Cardiac fibroblast (primary cell): ENCODE data around the gene ZBTB48.

Experiments used
- DNase-seq, 2 donors: peaks; one replicate each; pipeline versions ENCODE4 v3.0.0 to v3.0.0-alpha.2; 2010; ENCODE audit warnings: low read depth in 2 of 2
- H3K4me3 ChIP-seq, 2 donors: replicated peaks in 1 of 2; 1 replicate in 1 of 2; 2 replicates in 1 of 2; pipeline ENCODE4 v1.5.1; 2011; ENCODE audit warnings: low read depth in 2 of 2, low read length in 2 of 2, mild to moderate bottlenecking in 2 of 2, moderate library complexity in 1 of 2
- TF ChIP-seq, protein P1 (sequence below): IDR thresholded peaks from one replicate; pipeline ENCODE4 v1.5.1; 2011; ENCODE audit warnings: low read depth, mild to moderate bottlenecking, low read length, inconsistent platforms

The ZBTB48 gene

DNA sequence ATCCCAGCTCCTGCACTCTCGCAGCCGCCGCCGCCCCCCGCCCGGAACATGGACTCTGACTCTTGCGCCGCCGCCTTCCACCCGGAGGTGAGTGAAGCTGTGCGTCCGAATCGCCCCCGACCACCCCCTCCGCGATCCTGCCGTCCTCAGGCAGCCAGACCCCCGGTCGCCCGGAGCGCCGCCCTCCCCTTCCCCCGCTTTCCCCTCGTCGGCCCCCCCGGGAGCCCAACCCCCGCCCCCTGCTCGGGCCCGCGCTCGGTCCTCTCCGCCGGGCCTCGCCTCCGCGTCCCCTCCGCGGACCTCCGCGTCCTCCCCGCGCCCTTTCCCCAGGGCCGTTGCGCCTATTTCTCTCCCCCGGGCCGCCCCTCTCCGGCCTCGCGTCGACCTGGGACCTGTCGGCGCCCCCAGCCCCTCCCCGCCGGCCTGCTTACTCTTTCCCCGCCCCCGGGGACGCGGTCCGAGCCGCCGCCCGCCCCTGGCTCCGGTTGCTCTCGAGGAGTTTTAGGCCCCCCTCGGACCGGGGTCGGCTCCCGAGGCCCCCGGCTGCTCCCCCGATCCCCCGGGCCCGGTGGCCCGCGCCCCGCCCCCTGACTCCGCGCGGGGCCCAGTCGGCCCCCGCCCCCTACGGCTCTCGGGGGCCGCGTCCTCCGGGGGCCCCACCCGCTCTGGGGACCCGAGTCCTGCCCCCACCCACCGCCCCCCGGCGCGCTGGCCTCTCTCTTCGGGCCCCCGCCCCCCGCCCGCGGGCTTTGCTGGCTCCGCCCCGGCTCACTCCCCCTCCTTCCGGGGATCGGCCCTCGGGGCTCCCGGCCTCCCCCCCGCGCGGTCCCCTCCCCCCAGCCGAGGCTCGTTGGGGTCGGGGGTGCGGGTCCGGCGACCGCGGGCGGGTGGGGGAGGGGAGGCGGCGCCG is 34.5 kb downstream of the ZBTB48 start:
- peak in 1 of 2 donors; percentile 43 for DNase-seq
- peak overlapping the region; percentile 75 to 86 for H3K4me3 ChIP-seq
- TF ChIP-seq, protein P1, sequence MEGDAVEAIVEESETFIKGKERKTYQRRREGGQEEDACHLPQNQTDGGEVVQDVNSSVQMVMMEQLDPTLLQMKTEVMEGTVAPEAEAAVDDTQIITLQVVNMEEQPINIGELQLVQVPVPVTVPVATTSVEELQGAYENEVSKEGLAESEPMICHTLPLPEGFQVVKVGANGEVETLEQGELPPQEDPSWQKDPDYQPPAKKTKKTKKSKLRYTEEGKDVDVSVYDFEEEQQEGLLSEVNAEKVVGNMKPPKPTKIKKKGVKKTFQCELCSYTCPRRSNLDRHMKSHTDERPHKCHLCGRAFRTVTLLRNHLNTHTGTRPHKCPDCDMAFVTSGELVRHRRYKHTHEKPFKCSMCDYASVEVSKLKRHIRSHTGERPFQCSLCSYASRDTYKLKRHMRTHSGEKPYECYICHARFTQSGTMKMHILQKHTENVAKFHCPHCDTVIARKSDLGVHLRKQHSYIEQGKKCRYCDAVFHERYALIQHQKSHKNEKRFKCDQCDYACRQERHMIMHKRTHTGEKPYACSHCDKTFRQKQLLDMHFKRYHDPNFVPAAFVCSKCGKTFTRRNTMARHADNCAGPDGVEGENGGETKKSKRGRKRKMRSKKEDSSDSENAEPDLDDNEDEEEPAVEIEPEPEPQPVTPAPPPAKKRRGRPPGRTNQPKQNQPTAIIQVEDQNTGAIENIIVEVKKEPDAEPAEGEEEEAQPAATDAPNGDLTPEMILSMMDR, result no peak

DNA sequence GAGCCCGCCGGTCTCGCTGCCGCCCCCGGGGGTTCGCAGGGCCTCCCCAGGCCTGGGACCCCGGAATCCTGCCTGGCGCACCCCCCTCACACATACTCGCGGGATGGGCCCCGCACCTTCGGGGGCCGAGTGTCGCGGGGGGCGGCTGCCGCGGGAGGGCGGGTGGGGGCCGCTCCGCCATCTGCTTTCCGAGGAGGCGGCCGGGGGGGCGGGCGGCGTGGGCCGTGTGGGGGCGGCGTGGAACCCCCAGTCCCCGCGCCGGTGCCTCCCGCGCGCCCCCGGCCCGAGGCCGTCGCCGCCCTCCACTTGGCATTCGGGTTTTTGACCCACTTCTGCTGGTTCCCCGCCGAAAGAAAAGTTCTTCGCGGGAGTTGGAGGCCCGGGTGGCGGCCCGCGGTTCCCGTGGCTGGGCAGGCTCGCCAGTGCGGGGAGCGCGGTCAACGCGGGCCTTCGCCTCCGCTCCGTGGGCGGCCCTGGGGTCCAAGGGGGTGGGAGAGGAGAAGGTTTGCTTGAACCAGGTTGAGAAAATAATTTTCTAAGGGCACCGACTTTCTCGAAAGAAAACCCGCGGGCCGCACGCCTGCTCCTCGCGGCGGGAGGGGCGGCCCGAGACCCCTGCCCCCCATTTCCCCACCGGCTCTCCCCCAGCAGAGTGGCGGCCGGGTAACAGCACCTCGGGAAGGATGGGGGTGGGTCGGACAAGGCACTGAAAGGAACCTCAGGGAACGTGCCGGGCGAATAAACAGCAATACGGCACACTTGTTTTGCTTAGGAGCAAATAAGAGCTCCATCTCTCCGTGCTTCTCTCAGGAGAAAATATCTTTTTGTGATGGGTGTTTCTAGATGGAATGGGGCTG is 35.4 kb downstream of the ZBTB48 start:
- DNase-seq, result peak in 1 of 2 donors; percentile 10
- TF ChIP-seq, protein P1, result no peak
- peak overlapping the region; percentile 75 to 86 for H3K4me3 ChIP-seq

DNA sequence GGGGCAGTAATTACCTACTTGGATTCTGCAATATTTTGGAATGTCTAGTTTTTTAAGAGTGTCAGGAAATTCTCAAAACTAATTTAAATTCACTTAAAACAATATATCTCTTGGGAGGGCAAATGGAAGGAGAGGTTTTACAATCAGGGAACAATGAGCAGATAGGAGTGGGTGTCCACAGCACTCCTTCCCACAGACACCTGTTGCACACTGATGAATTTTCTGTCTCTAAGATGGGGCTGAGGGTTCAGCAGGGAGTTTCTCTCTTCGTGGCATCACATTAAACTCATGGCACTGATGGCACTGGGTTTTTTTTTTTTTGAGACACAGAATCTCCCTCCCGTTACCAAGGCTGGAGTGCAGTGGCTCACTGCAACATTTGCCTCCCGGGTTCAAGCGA is 39.3 kb downstream of the ZBTB48 start:
- H3K4me3 ChIP-seq, result no peak overlapping the region
- DNase-seq, result no peak

DNA sequence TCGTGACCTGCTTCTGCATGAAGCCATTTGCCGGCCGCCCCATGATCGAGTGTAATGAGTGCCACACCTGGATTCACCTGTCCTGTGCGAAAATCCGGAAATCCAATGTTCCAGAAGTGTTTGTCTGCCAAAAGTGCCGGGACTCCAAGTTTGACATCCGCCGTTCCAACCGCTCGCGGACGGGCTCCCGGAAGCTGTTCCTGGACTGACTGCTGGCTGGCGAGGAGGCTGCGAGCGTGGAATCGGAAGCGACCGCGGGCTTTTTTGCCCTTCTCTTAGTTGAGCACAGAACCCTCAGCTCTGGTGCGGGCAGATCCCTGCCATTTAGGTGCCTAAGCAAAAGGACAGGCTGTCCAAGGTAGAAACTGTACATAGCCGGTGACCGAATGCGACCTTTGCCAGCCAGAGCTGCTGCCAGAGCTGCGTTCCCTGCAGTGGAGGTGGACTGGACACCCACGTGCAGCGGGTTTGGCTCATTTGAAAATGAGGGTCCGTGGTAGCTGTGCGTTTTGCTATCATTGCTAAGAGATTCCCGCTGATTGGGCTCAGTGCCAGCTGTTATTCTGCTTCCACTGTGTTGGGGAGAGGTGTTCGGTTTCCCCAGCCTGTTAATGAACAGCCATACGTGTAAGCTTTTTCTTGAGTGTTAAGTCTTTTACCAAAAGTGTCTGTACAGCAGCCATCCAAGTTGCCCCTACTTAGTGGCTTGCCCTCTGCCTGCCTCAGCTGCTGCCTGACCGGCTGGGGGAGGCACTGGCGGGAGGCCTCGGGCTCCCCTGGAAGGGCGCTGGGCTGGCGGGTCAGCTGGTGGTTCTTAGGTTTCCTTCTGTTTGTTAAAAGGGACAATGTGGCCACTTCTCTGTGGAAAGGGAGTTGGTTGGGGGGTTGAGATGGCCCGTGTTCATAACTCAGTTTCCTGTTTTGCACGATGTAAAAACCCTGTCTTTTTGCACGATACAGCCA is 41.9 kb downstream of the ZBTB48 start:
- no peak for DNase-seq
- TF ChIP-seq, protein P1, result no peak
- no peak overlapping the region for H3K4me3 ChIP-seq

More for the DNA sequence above, 39.3 kb downstream of the ZBTB48 start:
- TF ChIP-seq, protein P1, result no peak

DNA sequence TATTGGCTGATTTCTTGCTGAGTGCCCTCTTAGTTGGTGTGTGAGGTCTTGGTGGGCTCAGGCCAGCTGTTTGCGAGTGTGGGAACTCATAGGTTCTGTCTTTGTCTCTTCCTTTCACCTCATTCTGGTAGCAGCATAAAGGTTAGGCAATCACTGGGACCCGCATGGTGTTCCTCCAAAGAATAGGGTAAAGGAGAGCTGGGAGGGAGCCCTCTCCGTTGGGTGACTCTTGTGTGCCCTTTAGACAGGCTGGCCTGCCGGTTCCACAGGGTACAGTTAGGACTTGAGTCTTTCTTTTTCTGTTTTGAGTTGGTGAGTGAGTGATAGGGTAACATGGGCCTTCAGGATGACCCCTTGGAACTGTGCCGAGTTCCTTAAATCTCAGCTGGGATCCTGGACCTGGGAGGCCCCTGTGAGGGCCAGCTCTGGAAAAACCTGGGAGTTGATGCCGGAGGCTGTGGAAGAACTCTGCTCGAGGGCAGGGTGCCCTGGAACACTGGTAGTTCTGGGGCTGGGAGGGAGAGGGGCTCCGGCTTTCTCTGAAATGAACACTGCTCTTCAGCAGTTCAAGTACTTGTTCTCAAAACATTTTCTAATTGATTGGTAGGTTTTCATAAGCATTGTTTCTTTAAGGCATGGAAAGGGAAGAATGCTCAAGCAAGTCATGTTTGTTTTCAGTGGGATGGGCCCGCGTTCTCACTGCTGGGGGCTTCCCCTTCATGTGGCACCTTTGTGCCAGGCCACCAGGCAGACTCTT is 42.8 kb downstream of the ZBTB48 start:
- TF ChIP-seq, protein P1, result no peak
- DNase-seq, result no peak
- H3K4me3 ChIP-seq, result no peak overlapping the region
